Heart right ventricle (tissue), 16 donors: Measurements from ENCODE around the gene CDK5RAP2. TPM values are rescaled to one million over a fixed set of nuclear protein-coding genes. Genes with fewer than 3 reads are reported as not detected.
A peak's percentile ranks its signal among the peaks of the same experiment; 100 is the strongest.

Experiments used
- ATAC-seq, 8 donors: fragments of 200-7000 bp; cut with Tn5 transposase; one replicate each; pipeline ENCODE4 v1.9.1; 2020; ENCODE audit warnings: mild to moderate bottlenecking in 8 of 8, moderate library complexity in 8 of 8, moderate number of reproducible peaks in 1 of 8
- DNase-seq, 2 donors: peaks; one replicate each; pipeline ENCODE4 v3.0.0-alpha.2; 2020
- H3K27ac ChIP-seq, 10 donors: fragments of 200-600 bp; sonication (generic) in 2 of 10; one replicate each; pipeline versions ENCODE4 v1.5.0 to v1.8.0; 2020 to 2022; ENCODE audit warnings: mild to moderate bottlenecking in 3 of 10
- H3K27me3 ChIP-seq, 7 donors: fragments of 200-600 bp; one replicate each; pipeline ENCODE4 v1.8.0; 2021 to 2022; ENCODE audit warnings: mild to moderate bottlenecking in 2 of 7
- H3K36me3 ChIP-seq, 9 donors: fragments of 200-600 bp; sonication (generic) in 1 of 9; one replicate each; pipeline versions ENCODE4 v1.5.0 to v1.8.0; 2020 to 2022; ENCODE audit warnings: mild to moderate bottlenecking in 2 of 9
- H3K4me1 ChIP-seq, 9 donors: fragments of 200-600 bp; sonication (generic) in 1 of 9; one replicate each; pipeline versions ENCODE4 v1.5.0 to v1.8.0; 2020 to 2022; ENCODE audit warnings: mild to moderate bottlenecking in 4 of 9
- H3K4me3 ChIP-seq, 10 donors: fragments of 200-600 bp; sonication (generic) in 2 of 10; one replicate each; pipeline versions ENCODE4 v1.5.0 to v1.8.0; 2020 to 2022; ENCODE audit warnings: mild to moderate bottlenecking in 7 of 10, moderate library complexity in 2 of 10
- H3K9me3 ChIP-seq, 11 donors: fragments of 200-600 bp in 10 of 11; sonication (generic) in 2 of 11; one replicate each; pipeline versions ENCODE4 v1.5.0 to v1.8.0; 2013 to 2022; ENCODE audit warnings: mild to moderate bottlenecking in 2 of 11, control low read depth in 1 of 11, moderate library complexity in 1 of 11
- CTCF ChIP-seq, 9 donors: fragments of 200-600 bp; sonication (generic) in 2 of 9; IDR thresholded peaks; one replicate each; pipeline versions ENCODE4 v1.5.0 to v1.8.0; 2021 to 2022; ENCODE audit warnings: antibody characterized with exemption in 9 of 9, mild to moderate bottlenecking in 5 of 9, moderate library complexity in 1 of 9
- WGBS, 2 donors: extraction: QIAGEN DNeasy Blood & Tissue Kit; methylation state at CpG; one replicate each; pipeline ENCODE4 v1.1.7; 2013; ENCODE audit warnings: inconsistent platforms in 1 of 2; 5-methylcytosine and 5-hydroxymethylcytosine counted together
- intact Hi-C, 10 donors: fragments of 100-400 bp; cut with DNase I; formaldehyde crosslinking; loops; one replicate each; pipeline versions ENCODE4 v1.11.1 to v1.14.2; 2022
- polyA plus RNA-seq, 2 donors: library from polyadenylated mRNA; stranded (reverse); fragments of 200-250 nt; gene quantifications; one replicate each; pipeline ENCODE4 v1.2.3, GENCODE V29; 2013
- total RNA-seq, 10 donors: library from RNA; stranded (reverse); fragmentation: NEBNext Ultra II Directional in 3 of 10; extraction: Animal tissue kit (Norgen Biotek cat#: 25700) in 3 of 10; gene quantifications; one replicate each; pipeline versions ENCODE4 v1.2.1 to v1.2.4, GENCODE V29; 2021 to 2023
- donor health status: Arrhythmogenic right ventricular cardiomyopathy.
- donor health status: ischemic (EF 13 %, LVEDD 7.1; RV severe dilation, severe dysfunction).
- donor health status: healthy with polysubstance abuse.
- donor health status: DM: no; HTN: yes; CAD: no.
- donor health status: DM: no; HTN: no; CAD: no.
- donor health status: ischemic (EF 25% LVEDD 6.9; RV normal size, moderate dysfunction).
- donor health status: ischemic (EF 25% LVEDD 5.7; RV mildly dilated, moderate dysfunction).
- donor health status: healthy.
- donor health status: DM: yes; HTN: yes; CAD: no.
- donor health status: Ischemic cardiomyopathy.
- donor health status: ischemic (EF 35%, LVEDD 5.7; RV mildly dilated, moderate dysfunction).
- donor health status: nonischemic (EF 11% LVEDD 7.7; RV severe dilation, severe dysfunction).
- donor health status: DM: yes; HTN: yes; CAD: no.
- donor health status: PGD.
- donor health status: ischemic (EF 29% LVEDD 5.4; RV normal size, mild dysfunction).
- donor health status: nonischemic (EF 23%, LVEDD 6.1; RV moderate dilation, normal function).

The CDK5RAP2 gene
- total and polyA plus RNA-seq, 12 donors = 21.6 to 80.1 (median 53.4) TPM

GRCh38 chr9:120391691-120392090 is 188.3 kb downstream of the CDK5RAP2 start:
- ATAC-seq (no peak), DNase-seq (no peak)
- H3K27ac ChIP-seq = no peak overlapping the region
- intact Hi-C loops = no loop called here
- peaks cover 0 to 94% (median 32%) of the 10 kb centered on the region in 9 donors for H3K36me3 ChIP-seq
- H3K9me3 ChIP-seq = no peaks in the 10 kb centered on the region
- TF ChIP-seq CTCF (IDR thresholded peaks at IDR 0.05) = no peak
- H3K4me3 ChIP-seq = no peak overlapping the region
- H3K27me3 ChIP-seq = no peaks in the 10 kb centered on the region
- peaks cover 0 to 20% (median 6%) of the 10 kb centered on the region in 9 donors for H3K4me1 ChIP-seq
- 90 to 95% methylated on average over 5 of the region's 5 CpGs for WGBS, 2 donors

- Histone ChIP-seq H3K4me1 (peaks cover 0 to 28% (median 14%) of the 10 kb centered on the region in 9 donors), H3K27ac (no peak overlapping the region), H3K36me3 (peaks cover 0 to 85% (median 31%) of the 10 kb centered on the region in 9 donors)
Observed at GRCh38 chr9:120390637-120391190, 189.3 kb downstream of the CDK5RAP2 start.

GRCh38 chr9:120389867-120390266 is 190.1 kb downstream of the CDK5RAP2 start:
- no peak for TF ChIP-seq CTCF (IDR thresholded peaks at IDR 0.05)
- intact Hi-C loops = no loop called here
- ATAC-seq = no peak
- no peak overlapping the region for H3K27ac ChIP-seq
- peaks cover 0 to 76% (median 31%) of the 10 kb centered on the region in 9 donors for H3K36me3 ChIP-seq
- no peaks in the 10 kb centered on the region for H3K27me3 ChIP-seq
- no peaks in the 10 kb centered on the region for H3K9me3 ChIP-seq
- H3K4me3 ChIP-seq = no peak overlapping the region
- WGBS, 2 donors = 95 to 96% methylated on average over 8 of the region's 8 CpGs
- DNase-seq = no peak
- peaks cover 0 to 28% (median 15%) of the 10 kb centered on the region in 9 donors for H3K4me1 ChIP-seq

More at GRCh38 chr9:120390637-120391190, 189.3 kb downstream of the CDK5RAP2 start:
- intact Hi-C loops = no loop called here
- DNase-seq (no peak), ATAC-seq (no peak)
- Histone ChIP-seq H3K27me3 (no peaks in the 10 kb centered on the region), H3K9me3 (no peaks in the 10 kb centered on the region), H3K4me3 (no peak overlapping the region)
- TF ChIP-seq CTCF (IDR thresholded peaks at IDR 0.05) = no peak
- WGBS, 2 donors = 89 to 91% methylated on average over 12 of the region's 12 CpGs

- H3K27me3 ChIP-seq = no peaks in the 10 kb centered on the region
- H3K9me3 ChIP-seq = no peaks in the 10 kb centered on the region
- intact Hi-C loops = no loop called here
- H3K36me3 ChIP-seq = peaks cover 0 to 70% (median 29%) of the 10 kb centered on the region in 9 donors
- no peak overlapping the region for H3K4me3 ChIP-seq
- no peak for TF ChIP-seq CTCF (IDR thresholded peaks at IDR 0.05)
- ATAC-seq (no peak), DNase-seq (no peak)
- peak overlapping the region in 2 of 10 donors; percentile 36 to 53 for H3K27ac ChIP-seq
- H3K4me1 ChIP-seq = peaks cover 0 to 28% (median 16%) of the 10 kb centered on the region in 9 donors
- WGBS, 2 donors = 93 to 95% methylated on average over 4 of the region's 4 CpGs
Observed at GRCh38 chr9:120389300-120389699, 190.7 kb downstream of the CDK5RAP2 start.
